GM23248 (cell line): ENCODE results near the gene TMEM38B.

Source experiments
- EZH2 ChIP-seq: fragments of 200-600 bp; sonication (generic); IDR thresholded peaks from 2 replicates; pipeline ENCODE4 v1.6.1; 2018; ENCODE audit warnings: antibody characterized with exemption, mild to moderate bottlenecking; ENCODE audit not compliant: insufficient read depth, poor library complexity, severe bottlenecking
- EZH2phosphoT487 ChIP-seq: fragments of 200-600 bp; sonication (generic); IDR thresholded peaks from 2 replicates; pipeline ENCODE4 v1.6.1; 2018; ENCODE audit warnings: antibody characterized with exemption, moderate library complexity, mild to moderate bottlenecking, low read depth; ENCODE audit not compliant: insufficient read depth

GRCh38 chr9:105816202-105816744, 121.9 kb downstream of the TMEM38B start:
- no peak for TF ChIP-seq EZH2phosphoT487
- TF ChIP-seq EZH2: no peak
